ENCODE results near the gene SUSD3.

SUSD3 gene

GRCh38 chr9:93033531-93033930 lies 25.0 kb upstream of the SUSD3 start:
- Histone ChIP-seq H3K27me3 (ENCODE audit: insufficient read depth, low read length, poor library complexity) (no peaks in the 10 kb centered on the region), H3K4me3 (ENCODE audit: low read depth in 1 of 2, low read length in 2 of 2) (no peak overlapping the region), H3K79me2 (ENCODE audit: insufficient read depth, low read length) (no peaks in the 10 kb centered on the region), H3K9me3 (ENCODE audit: insufficient read depth, low read length, severe bottlenecking) (no peaks in the 10 kb centered on the region), H3K9ac (ENCODE audit: low read depth, low read length) (no peak overlapping the region), H3K4me2 (ENCODE audit: insufficient read depth, low read length) (no peak overlapping the region), H3K4me1 (ENCODE audit: insufficient read depth, low read length) (peaks cover 3% of the 10 kb centered on the region), H3K36me3 (ENCODE audit: insufficient read depth, low read length) (peaks cover 66% of the 10 kb centered on the region), H3K27ac (ENCODE audit: low read length) (no peak overlapping the region), H2AFZ (ENCODE audit: low read depth, low read length) (no peak overlapping the region), H4K20me1 (ENCODE audit: insufficient read depth, low read length) (0 out of 2 replicates have a peak, but pooled peaks cover 7% of the 10 kb centered on the region)
- DNase-seq: no peak
- TF ChIP-seq EZH2 (IDR thresholded peaks at IDR 0.05; ENCODE audit: borderline replicate concordance, low read depth, low read length, severe bottlenecking) (no peak), CTCF (IDR thresholded peaks at IDR 0.05; ENCODE audit: borderline replicate concordance, extremely low read depth, low read length, poor library complexity, severe bottlenecking) (no peak)
- no peak for ATAC-seq (ENCODE audit: insufficient read depth, low read depth)

GRCh38 chr9:93035106-93035660 lies 23.3 kb upstream of the SUSD3 start:
- H3K27me3 ChIP-seq (ENCODE audit: insufficient read depth, low read length, poor library complexity): no peaks in the 10 kb centered on the region
- no peak overlapping the region for H3K4me2 ChIP-seq (ENCODE audit: insufficient read depth, low read length)
- no peak overlapping the region for H2AFZ ChIP-seq (ENCODE audit: low read depth, low read length)
- H3K9ac ChIP-seq (ENCODE audit: low read depth, low read length): no peak overlapping the region
- DNase-seq (no peak), ATAC-seq (ENCODE audit: insufficient read depth, low read depth) (no peak)
- no peak overlapping the region for H3K4me3 ChIP-seq (ENCODE audit: low read depth in 1 of 2, low read length in 2 of 2)
- H3K4me1 ChIP-seq (ENCODE audit: insufficient read depth, low read length): no peaks in the 10 kb centered on the region
- no peaks in the 10 kb centered on the region for H3K79me2 ChIP-seq (ENCODE audit: insufficient read depth, low read length)
- H4K20me1 ChIP-seq (ENCODE audit: insufficient read depth, low read length): no peaks in the 10 kb centered on the region
- TF ChIP-seq CTCF (IDR thresholded peaks at IDR 0.05; ENCODE audit: borderline replicate concordance, extremely low read depth, low read length, poor library complexity, severe bottlenecking): no peak
- no peak for TF ChIP-seq EZH2 (IDR thresholded peaks at IDR 0.05; ENCODE audit: borderline replicate concordance, low read depth, low read length, severe bottlenecking)
- H3K36me3 ChIP-seq (ENCODE audit: insufficient read depth, low read length): peaks cover 55% of the 10 kb centered on the region
- no peaks in the 10 kb centered on the region for H3K9me3 ChIP-seq (ENCODE audit: insufficient read depth, low read length, severe bottlenecking)
- H3K27ac ChIP-seq (ENCODE audit: low read length): no peak overlapping the region

- H3K4me2 ChIP-seq (ENCODE audit: insufficient read depth, low read length): no peak overlapping the region
- no peaks in the 10 kb centered on the region for H3K27me3 ChIP-seq (ENCODE audit: insufficient read depth, low read length, poor library complexity)
- DNase-seq (no peak), ATAC-seq (ENCODE audit: insufficient read depth, low read depth) (no peak)
- no peaks in the 10 kb centered on the region for H3K79me2 ChIP-seq (ENCODE audit: insufficient read depth, low read length)
- TF ChIP-seq EZH2 (IDR thresholded peaks at IDR 0.05; ENCODE audit: borderline replicate concordance, low read depth, low read length, severe bottlenecking) (no peak), CTCF (IDR thresholded peaks at IDR 0.05; ENCODE audit: borderline replicate concordance, extremely low read depth, low read length, poor library complexity, severe bottlenecking) (peak; percentile 11)
- H3K9me3 ChIP-seq (ENCODE audit: insufficient read depth, low read length, severe bottlenecking): no peaks in the 10 kb centered on the region
- no peak overlapping the region for H3K9ac ChIP-seq (ENCODE audit: low read depth, low read length)
- H3K36me3 ChIP-seq (ENCODE audit: insufficient read depth, low read length): peaks cover 48% of the 10 kb centered on the region
- H2AFZ ChIP-seq (ENCODE audit: low read depth, low read length): no peak overlapping the region
- H3K27ac ChIP-seq (ENCODE audit: low read length): no peak overlapping the region
- H4K20me1 ChIP-seq (ENCODE audit: insufficient read depth, low read length): no peaks in the 10 kb centered on the region
- H3K4me3 ChIP-seq (ENCODE audit: low read depth in 1 of 2, low read length in 2 of 2): no peak overlapping the region
- H3K4me1 ChIP-seq (ENCODE audit: insufficient read depth, low read length): no peaks in the 10 kb centered on the region
Observed at GRCh38 chr9:93035821-93036351, 22.6 kb upstream of the SUSD3 start.
